ENCODE results near the gene PDZD8. TPM values are rescaled to one million over a fixed set of nuclear protein-coding genes. Genes with fewer than 3 reads are reported as not detected.

The PDZD8 gene
- total and polyA plus RNA-seq, 12 donors, result 1.7 to 45.7 (median 25.0) TPM

DNA sequence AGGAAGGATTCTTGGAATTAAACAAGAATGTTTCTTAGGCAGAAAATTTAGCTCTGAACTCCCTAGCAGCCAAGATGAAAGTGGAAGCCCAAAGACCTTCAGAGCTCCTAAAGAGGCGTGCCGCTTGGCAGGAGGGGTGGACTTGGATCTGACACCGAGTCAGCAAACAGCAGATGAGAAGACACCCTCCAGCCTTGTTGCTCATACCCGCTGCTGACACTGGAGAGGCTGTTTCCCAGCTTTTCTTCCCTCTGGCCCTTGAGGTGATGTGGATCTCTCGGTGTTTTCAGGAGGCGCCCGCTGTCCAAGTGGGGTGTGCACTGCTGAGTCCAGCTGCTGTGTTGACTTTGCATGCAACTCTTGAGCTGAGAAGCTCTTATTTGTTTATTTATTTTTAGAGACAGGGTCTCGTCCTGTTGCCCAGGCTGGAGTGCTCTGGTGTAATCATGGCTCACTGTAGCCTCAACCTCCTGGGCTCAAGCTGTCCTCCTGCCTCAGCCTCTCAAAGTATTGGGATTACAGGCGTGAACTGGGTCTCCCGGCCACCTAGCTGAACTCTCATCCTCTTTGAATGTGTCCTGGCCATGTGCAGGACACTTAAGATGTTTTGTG, 112.8 kb downstream of the PDZD8 start:
- H3K36me3 ChIP-seq (replicated peaks in 1 of 2), result no peaks in the 10 kb centered on the region
- H3K27ac ChIP-seq, result peak overlapping the region in 1 of 5 donors; percentile 68
- TF ChIP-seq POLR2A (IDR thresholded peaks at IDR 0.05) (no peak), CTCF (IDR thresholded peaks at IDR 0.05) (no peak)
- no peaks in the 10 kb centered on the region for H3K9me3 ChIP-seq (replicated peaks in 1 of 3)
- 76 to 84% (median 79%) methylated on average over 9 to 10 of the region's 10 CpGs for WGBS, 4 donors
- H3K27me3 ChIP-seq, result peaks cover 10% of the 10 kb centered on the region
- H3K4me3 ChIP-seq, result no peak overlapping the region
- intact Hi-C loops (cut with DNase I), result no loop called here
- DNase-seq, result peak in 1 of 7 donors; percentile 48
- no peaks in the 10 kb centered on the region for H3K4me1 ChIP-seq (replicated peaks in 1 of 2)

- H3K9me3 ChIP-seq (replicated peaks in 1 of 3), result no peaks in the 10 kb centered on the region
- WGBS, 4 donors, result 77 to 90% (median 86%) methylated on average over 3 of the region's 3 CpGs
- no peaks in the 10 kb centered on the region for H3K36me3 ChIP-seq (replicated peaks in 1 of 2)
- no peak overlapping the region for H3K27ac ChIP-seq
- no peak for TF ChIP-seq POLR2A (IDR thresholded peaks at IDR 0.05)
- no peak for TF ChIP-seq CTCF (IDR thresholded peaks at IDR 0.05)
- peaks cover 10% of the 10 kb centered on the region for H3K27me3 ChIP-seq
- no peak overlapping the region for H3K4me3 ChIP-seq
- intact Hi-C loops (cut with DNase I), result no loop called here
- no peaks in the 10 kb centered on the region for H3K4me1 ChIP-seq (replicated peaks in 1 of 2)
- no peak for DNase-seq
Observed at GRCh38 chr10:117261501-117261900, 113.7 kb downstream of the PDZD8 start.

DNA sequence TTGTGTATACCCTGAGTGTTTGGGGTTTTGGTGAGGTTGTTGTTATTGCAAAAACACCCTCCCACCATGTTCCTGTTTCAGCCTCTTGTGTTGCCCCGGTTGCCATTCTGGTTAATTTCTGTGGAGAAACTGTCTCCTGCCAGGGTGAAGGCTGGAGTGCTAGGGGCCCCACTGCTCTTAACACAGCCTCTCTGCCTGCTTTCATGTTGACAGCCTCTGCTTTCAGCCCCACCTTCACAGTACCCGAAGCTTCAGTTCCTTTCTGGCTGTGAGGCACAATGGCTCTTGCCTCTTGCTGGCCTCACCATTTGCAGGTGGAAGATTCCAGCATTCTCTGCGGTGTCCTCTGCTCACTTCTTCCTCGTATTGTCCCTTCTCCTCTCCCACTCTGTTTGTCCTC, 115.2 kb downstream of the PDZD8 start:
- Histone ChIP-seq H3K9me3 (replicated peaks in 1 of 3) (no peaks in the 10 kb centered on the region), H3K36me3 (replicated peaks in 1 of 2) (no peaks in the 10 kb centered on the region), H3K4me1 (replicated peaks in 1 of 2) (no peaks in the 10 kb centered on the region), H3K27ac (no peak overlapping the region), H3K27me3 (peaks cover 10% of the 10 kb centered on the region), H3K4me3 (no peak overlapping the region)
- WGBS, 4 donors, result 47 to 64% (median 60%) methylated on average over 4 of the region's 4 CpGs
- intact Hi-C loops (cut with DNase I), result no loop called here
- TF ChIP-seq CTCF (IDR thresholded peaks at IDR 0.05) (no peak), POLR2A (IDR thresholded peaks at IDR 0.05) (no peak)
- DNase-seq, result peak in 1 of 7 donors; percentile 45

GRCh38 chr10:117259279-117259678, 116.0 kb downstream of the PDZD8 start:
- H3K27me3 ChIP-seq, result peaks cover 6% of the 10 kb centered on the region
- WGBS, 4 donors, result 46 to 55% (median 53%) methylated on average over 3 of the region's 3 CpGs

More at GRCh38 chr10:117259279-117259678, 116.0 kb downstream of the PDZD8 start:
- no peaks in the 10 kb centered on the region for H3K9me3 ChIP-seq (replicated peaks in 1 of 3)
- H3K4me1 ChIP-seq (replicated peaks in 1 of 2), result no peaks in the 10 kb centered on the region
- no peak for DNase-seq
- intact Hi-C loops (cut with DNase I), result no loop called here
- TF ChIP-seq CTCF (IDR thresholded peaks at IDR 0.05), result no peak
- no peak for TF ChIP-seq POLR2A (IDR thresholded peaks at IDR 0.05)
- H3K36me3 ChIP-seq (replicated peaks in 1 of 2), result no peaks in the 10 kb centered on the region
- no peak overlapping the region for H3K27ac ChIP-seq
- H3K4me3 ChIP-seq, result no peak overlapping the region

Measured in adrenal gland (tissue), 12 donors.